Glutamatergic neuron (in vitro differentiated cells): ENCODE data around the gene MICAL3. TPM values are rescaled to one million over a fixed set of nuclear protein-coding genes. Genes with fewer than 3 reads are reported as not detected.
"Not testable (repeated sequence)": the region's sequence is repeated elsewhere in the genome, so short reads cannot be mapped to it uniquely, and the experiment has no call there.

Source experiments
- DNase-seq: peaks from one replicate; pipeline ENCODE4 v3.0.0; 2022
- H3K27ac Mint-ChIP-seq: one replicate; pipeline ENCODE4 v1.8.0; 2020; ENCODE audit warnings: mild to moderate bottlenecking, mixed read lengths, inconsistent platforms; ENCODE audit not compliant: unreplicated experiment
- H3K27me3 Mint-ChIP-seq: one replicate; pipeline ENCODE4 v1.8.0; 2020; ENCODE audit warnings: mild to moderate bottlenecking, moderate library complexity, mixed read lengths, inconsistent platforms; ENCODE audit not compliant: unreplicated experiment
- H3K36me3 Mint-ChIP-seq: one replicate; pipeline ENCODE4 v1.8.0; 2020; ENCODE audit warnings: mild to moderate bottlenecking, mixed read lengths, inconsistent platforms; ENCODE audit not compliant: unreplicated experiment
- H3K4me1 Mint-ChIP-seq: one replicate; pipeline ENCODE4 v1.8.0; 2020; ENCODE audit warnings: mild to moderate bottlenecking, low read depth, mixed read lengths, inconsistent platforms; ENCODE audit not compliant: unreplicated experiment
- H3K4me3 Mint-ChIP-seq: one replicate; pipeline ENCODE4 v1.8.0; 2020; ENCODE audit warnings: mild to moderate bottlenecking, mixed read lengths, inconsistent platforms; ENCODE audit not compliant: unreplicated experiment
- H3K9me3 Mint-ChIP-seq: one replicate; pipeline ENCODE4 v1.8.0; 2020; ENCODE audit warnings: mild to moderate bottlenecking, moderate library complexity, mixed read lengths, inconsistent platforms; ENCODE audit not compliant: unreplicated experiment
- total RNA-seq: library from RNA; stranded (reverse); fragmentation: NEBNext Ultra II Directional; extraction: Animal tissue kit (Norgen Biotek cat#: 25700); gene quantifications from one replicate; pipeline ENCODE4 v1.2.1, GENCODE V29; 2021; ENCODE audit not compliant: unreplicated experiment
- TF ChIP-seq, protein P1 (sequence below): fragments of 200-600 bp; sonication (generic); IDR thresholded peaks from one replicate; pipeline ENCODE4 v1.5.0; 2021; ENCODE audit not compliant: partially characterized antibody, unreplicated experiment

Gene MICAL3
- total RNA-seq, 1 donor from 2014 or later, result 132 TPM

- Mint-ChIP-seq H3K27ac (no peak overlapping the region), H3K9me3 (peaks cover 1% of the 10 kb centered on the region), H3K4me3 (no peak overlapping the region), H3K36me3 (no peaks in the 10 kb centered on the region), H3K27me3 (peaks cover 2% of the 10 kb centered on the region), H3K4me1 (no peaks in the 10 kb centered on the region)
- TF ChIP-seq, protein P1, sequence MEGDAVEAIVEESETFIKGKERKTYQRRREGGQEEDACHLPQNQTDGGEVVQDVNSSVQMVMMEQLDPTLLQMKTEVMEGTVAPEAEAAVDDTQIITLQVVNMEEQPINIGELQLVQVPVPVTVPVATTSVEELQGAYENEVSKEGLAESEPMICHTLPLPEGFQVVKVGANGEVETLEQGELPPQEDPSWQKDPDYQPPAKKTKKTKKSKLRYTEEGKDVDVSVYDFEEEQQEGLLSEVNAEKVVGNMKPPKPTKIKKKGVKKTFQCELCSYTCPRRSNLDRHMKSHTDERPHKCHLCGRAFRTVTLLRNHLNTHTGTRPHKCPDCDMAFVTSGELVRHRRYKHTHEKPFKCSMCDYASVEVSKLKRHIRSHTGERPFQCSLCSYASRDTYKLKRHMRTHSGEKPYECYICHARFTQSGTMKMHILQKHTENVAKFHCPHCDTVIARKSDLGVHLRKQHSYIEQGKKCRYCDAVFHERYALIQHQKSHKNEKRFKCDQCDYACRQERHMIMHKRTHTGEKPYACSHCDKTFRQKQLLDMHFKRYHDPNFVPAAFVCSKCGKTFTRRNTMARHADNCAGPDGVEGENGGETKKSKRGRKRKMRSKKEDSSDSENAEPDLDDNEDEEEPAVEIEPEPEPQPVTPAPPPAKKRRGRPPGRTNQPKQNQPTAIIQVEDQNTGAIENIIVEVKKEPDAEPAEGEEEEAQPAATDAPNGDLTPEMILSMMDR, result no peak
- DNase-seq, result no peak
Observed at GRCh38 chr22:17764036-17764435, 260.3 kb downstream of the MICAL3 start.

GRCh38 chr22:17763442-17763841 is 260.9 kb downstream of the MICAL3 start:
- H3K9me3 Mint-ChIP-seq, H3K4me1 Mint-ChIP-seq, H3K4me3 Mint-ChIP-seq, H3K27ac Mint-ChIP-seq, DNase-seq, H3K36me3 Mint-ChIP-seq, H3K27me3 Mint-ChIP-seq: not testable (repeated sequence)

DNA sequence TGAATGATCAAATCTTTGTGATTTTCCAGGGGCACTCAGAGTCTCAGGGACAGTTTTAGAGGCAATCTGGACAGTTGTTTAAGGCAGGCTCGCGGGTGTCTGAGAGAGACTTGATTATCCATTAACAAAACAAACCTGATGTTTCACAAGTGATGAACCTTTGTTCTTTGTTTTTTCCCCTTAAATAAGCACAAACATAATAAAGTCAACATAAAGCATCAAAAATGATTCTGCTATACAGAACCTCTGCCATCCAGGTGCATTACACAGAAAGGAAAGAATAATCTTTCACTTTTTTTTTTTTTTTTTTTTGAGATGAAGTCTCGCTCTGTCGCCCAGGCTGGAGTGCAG is 263.2 kb downstream of the MICAL3 start:
- H3K27ac Mint-ChIP-seq, result no peak overlapping the region

GRCh38 chr22:17754233-17754925 is 270.0 kb downstream of the MICAL3 start:
- H3K4me3 Mint-ChIP-seq, result no peak overlapping the region
- TF ChIP-seq, protein P1, result no peak
- peaks cover 1% of the 10 kb centered on the region for H3K27me3 Mint-ChIP-seq
- H3K27ac Mint-ChIP-seq, result no peak overlapping the region
- DNase-seq, result no peak
- peaks cover 2% of the 10 kb centered on the region for H3K9me3 Mint-ChIP-seq
- H3K4me1 Mint-ChIP-seq, result no peaks in the 10 kb centered on the region
- no peaks in the 10 kb centered on the region for H3K36me3 Mint-ChIP-seq

More for the DNA sequence above, 263.2 kb downstream of the MICAL3 start:
- no peak for DNase-seq
- TF ChIP-seq, protein P1, result no peak
- H3K36me3 Mint-ChIP-seq, result no peaks in the 10 kb centered on the region
- no peaks in the 10 kb centered on the region for H3K27me3 Mint-ChIP-seq
- no peak overlapping the region for H3K4me3 Mint-ChIP-seq
- H3K9me3 Mint-ChIP-seq, result peaks cover 3% of the 10 kb centered on the region
- H3K4me1 Mint-ChIP-seq, result no peaks in the 10 kb centered on the region

GRCh38 chr22:17753401-17753989 is 270.9 kb downstream of the MICAL3 start:
- Mint-ChIP-seq H3K9me3 (peaks cover 2% of the 10 kb centered on the region), H3K4me3 (no peak overlapping the region), H3K27ac (no peak overlapping the region), H3K27me3 (peaks cover 1% of the 10 kb centered on the region), H3K36me3 (no peaks in the 10 kb centered on the region), H3K4me1 (no peaks in the 10 kb centered on the region)
- DNase-seq, result no peak
- TF ChIP-seq, protein P1, result no peak
